Measurements from ENCODE around the gene ANO1. TPM values are rescaled to one million over a fixed set of nuclear protein-coding genes. Genes with fewer than 3 reads are reported as not detected.

Gene ANO1
- total and polyA plus RNA-seq, 4 donors, result 25.5 to 136 (median 69.8) TPM

GRCh38 chr11:70067036-70067435 lies 11.1 kb upstream of the ANO1 start:
- H3K9me3 ChIP-seq (ENCODE audit: control insufficient read depth, low read length), result no peaks in the 10 kb centered on the region
- H3K4me1 ChIP-seq (ENCODE audit: control insufficient read depth in 1 of 2, insufficient read depth in 2 of 2, low read length in 2 of 2), result no peaks in the 10 kb centered on the region
- DNase-seq (peak in 1 of 2 donors; percentile 48), ATAC-seq (ENCODE audit: low FRiP score) (no peak)
- no peak overlapping the region for H3K4me3 ChIP-seq (ENCODE audit: low read length in 2 of 2)
- WGBS, 2 donors, result 96% methylated on average over 8 of the region's 8 CpGs
- no peaks in the 10 kb centered on the region for H3K27me3 ChIP-seq (ENCODE audit: control insufficient read depth in 1 of 2, insufficient read depth in 2 of 2, low read length in 1 of 2)
- H3K27ac ChIP-seq (ENCODE audit: low read depth in 1 of 2, low read length in 2 of 2), result no peak overlapping the region
- intact Hi-C loops (cut with DNase I), result no loop called here
- H3K36me3 ChIP-seq (ENCODE audit: control insufficient read depth in 1 of 2, insufficient read depth in 2 of 2, low read length in 1 of 2), result no peaks in the 10 kb centered on the region

DNA sequence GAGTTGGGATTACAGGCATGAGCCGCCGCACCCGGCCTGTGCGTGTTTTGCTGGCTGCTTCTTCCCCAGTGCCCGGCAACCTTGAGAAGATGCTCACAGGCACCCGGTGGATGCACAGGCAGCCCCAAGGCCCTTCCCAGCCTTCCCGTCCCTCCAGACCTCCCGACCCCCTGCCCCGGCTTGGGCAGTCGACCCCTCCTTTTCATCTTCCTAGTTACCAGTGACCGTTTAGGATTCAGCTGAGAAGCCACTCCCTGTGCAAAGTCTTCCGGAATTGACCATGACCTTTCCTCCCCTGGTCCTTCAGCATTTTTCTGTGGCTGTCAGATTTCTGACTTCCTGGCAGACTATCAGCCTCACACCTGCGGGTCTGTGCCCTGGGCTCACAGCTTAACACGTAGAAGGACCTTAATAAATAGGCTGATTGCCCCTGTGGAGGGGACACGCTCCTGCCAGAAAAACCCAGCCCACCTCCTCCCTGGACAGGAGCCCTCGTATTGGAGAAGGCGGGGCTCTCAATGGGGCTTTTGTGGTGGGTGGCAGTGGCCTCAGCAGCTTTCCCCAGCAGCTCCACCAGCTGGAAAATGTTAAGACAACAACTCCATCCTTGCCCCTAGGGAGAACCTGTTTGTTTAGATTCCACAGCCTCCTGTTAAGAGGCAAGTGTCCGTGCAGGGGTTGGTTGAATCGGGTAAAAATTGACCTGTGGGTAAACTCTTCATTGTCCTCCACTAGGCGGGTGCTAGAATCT lies 10.4 kb upstream of the ANO1 start:
- H3K27me3 ChIP-seq (ENCODE audit: control insufficient read depth in 1 of 2, insufficient read depth in 2 of 2, low read length in 1 of 2), result no peaks in the 10 kb centered on the region
- intact Hi-C loops (cut with DNase I), result no loop called here
- no peaks in the 10 kb centered on the region for H3K36me3 ChIP-seq (ENCODE audit: control insufficient read depth in 1 of 2, insufficient read depth in 2 of 2, low read length in 1 of 2)
- no peak for ATAC-seq (ENCODE audit: low FRiP score)
- WGBS, 2 donors, result 82% methylated on average over 20 of the region's 20 CpGs
- no peak overlapping the region for H3K4me3 ChIP-seq (ENCODE audit: low read length in 2 of 2)
- no peak overlapping the region for H3K27ac ChIP-seq (ENCODE audit: low read depth in 1 of 2, low read length in 2 of 2)
- H3K9me3 ChIP-seq (ENCODE audit: control insufficient read depth, low read length), result no peaks in the 10 kb centered on the region
- DNase-seq, result peak in 1 of 2 donors; percentile 57
- H3K4me1 ChIP-seq (ENCODE audit: control insufficient read depth in 1 of 2, insufficient read depth in 2 of 2, low read length in 2 of 2), result no peaks in the 10 kb centered on the region

DNA sequence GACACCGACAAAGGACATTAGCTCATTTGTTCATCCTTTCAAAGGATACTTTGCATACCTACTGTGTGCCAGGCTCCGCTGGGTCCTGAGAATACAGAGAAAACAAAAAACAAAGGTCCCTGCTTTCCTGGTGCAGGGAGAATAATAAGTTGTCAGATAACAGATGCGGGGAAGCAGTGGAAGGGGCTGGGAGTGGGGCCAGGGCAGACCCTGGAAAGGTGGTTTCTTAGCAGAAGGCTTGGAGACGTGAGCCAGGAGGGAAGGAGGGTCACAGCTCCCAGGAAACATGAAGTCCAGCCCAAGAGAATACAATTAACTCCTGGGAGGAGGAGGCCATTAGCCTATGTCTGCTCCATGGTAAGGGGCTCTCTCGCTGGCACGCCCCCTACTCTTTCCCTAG lies 9.8 kb upstream of the ANO1 start:
- Histone ChIP-seq H3K4me3 (ENCODE audit: low read length in 2 of 2) (no peak overlapping the region), H3K27ac (ENCODE audit: low read depth in 1 of 2, low read length in 2 of 2) (no peak overlapping the region), H3K9me3 (ENCODE audit: control insufficient read depth, low read length) (no peaks in the 10 kb centered on the region), H3K4me1 (ENCODE audit: control insufficient read depth in 1 of 2, insufficient read depth in 2 of 2, low read length in 2 of 2) (no peaks in the 10 kb centered on the region), H3K36me3 (ENCODE audit: control insufficient read depth in 1 of 2, insufficient read depth in 2 of 2, low read length in 1 of 2) (no peaks in the 10 kb centered on the region), H3K27me3 (ENCODE audit: control insufficient read depth in 1 of 2, insufficient read depth in 2 of 2, low read length in 1 of 2) (no peaks in the 10 kb centered on the region)
- WGBS, 2 donors, result 85 to 87% methylated on average over 6 of the region's 6 CpGs
- DNase-seq (peak in 1 of 2 donors; percentile 20), ATAC-seq (ENCODE audit: low FRiP score) (no peak)
- intact Hi-C loops (cut with DNase I), result no loop called here

DNA sequence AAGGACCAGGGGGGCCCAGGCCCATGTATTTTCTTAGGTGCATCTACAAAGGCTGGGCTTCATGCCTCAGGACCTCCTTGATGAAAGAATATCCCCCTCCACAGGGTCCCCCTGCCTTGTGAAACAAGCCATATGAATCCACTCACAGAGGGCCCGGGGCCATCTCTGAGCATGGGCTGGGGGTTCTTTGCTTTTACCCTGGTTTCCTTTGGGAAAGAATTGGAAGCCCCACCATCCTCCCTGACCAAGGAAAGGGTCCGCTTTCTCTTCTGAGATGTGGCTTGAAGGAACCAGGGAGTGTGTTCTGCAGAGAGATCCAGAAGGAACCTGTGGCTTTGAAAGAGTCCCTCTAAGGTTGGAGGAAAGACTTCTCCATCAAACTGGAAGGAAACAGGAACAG lies 9.2 kb upstream of the ANO1 start:
- no peak overlapping the region for H3K27ac ChIP-seq (ENCODE audit: low read depth in 1 of 2, low read length in 2 of 2)
- intact Hi-C loops (cut with DNase I), result no loop called here
- 98% methylated on average over 2 of the region's 2 CpGs for WGBS, 2 donors
- no peak for DNase-seq
- no peak overlapping the region for H3K4me3 ChIP-seq (ENCODE audit: low read length in 2 of 2)
- no peak for ATAC-seq (ENCODE audit: low FRiP score)
- H3K9me3 ChIP-seq (ENCODE audit: control insufficient read depth, low read length), result no peaks in the 10 kb centered on the region
- H3K4me1 ChIP-seq (ENCODE audit: control insufficient read depth in 1 of 2, insufficient read depth in 2 of 2, low read length in 2 of 2), result no peaks in the 10 kb centered on the region
- H3K27me3 ChIP-seq (ENCODE audit: control insufficient read depth in 1 of 2, insufficient read depth in 2 of 2, low read length in 1 of 2), result no peaks in the 10 kb centered on the region
- H3K36me3 ChIP-seq (ENCODE audit: control insufficient read depth in 1 of 2, insufficient read depth in 2 of 2, low read length in 1 of 2), result no peaks in the 10 kb centered on the region

DNA sequence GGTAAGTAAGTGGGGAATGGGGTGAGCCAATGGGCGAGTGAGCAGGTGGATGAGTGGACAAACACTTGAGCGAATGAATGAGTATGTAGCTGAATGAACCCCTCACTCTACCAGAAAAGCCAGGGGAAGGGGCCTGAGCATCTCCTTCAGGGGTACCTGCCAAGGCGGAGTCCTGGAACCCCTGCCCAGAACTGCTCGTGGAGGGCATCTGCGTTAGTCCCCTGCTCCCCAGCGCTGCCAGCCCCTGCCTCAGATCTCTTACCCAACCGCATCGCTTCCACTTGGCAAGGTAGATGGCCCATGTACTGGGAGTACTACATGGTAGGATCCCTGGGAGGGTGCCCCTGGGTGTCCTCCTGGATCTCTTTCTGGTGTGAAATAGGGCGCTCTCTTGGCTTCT lies 7.4 kb upstream of the ANO1 start:
- 92 to 97% methylated on average over 9 of the region's 9 CpGs for WGBS, 2 donors
- Histone ChIP-seq H3K4me1 (ENCODE audit: control insufficient read depth in 1 of 2, insufficient read depth in 2 of 2, low read length in 2 of 2) (no peaks in the 10 kb centered on the region), H3K27ac (ENCODE audit: low read depth in 1 of 2, low read length in 2 of 2) (no peak overlapping the region), H3K36me3 (ENCODE audit: control insufficient read depth in 1 of 2, insufficient read depth in 2 of 2, low read length in 1 of 2) (no peaks in the 10 kb centered on the region), H3K27me3 (ENCODE audit: control insufficient read depth in 1 of 2, insufficient read depth in 2 of 2, low read length in 1 of 2) (no peaks in the 10 kb centered on the region), H3K4me3 (ENCODE audit: low read length in 2 of 2) (no peak overlapping the region), H3K9me3 (ENCODE audit: control insufficient read depth, low read length) (no peaks in the 10 kb centered on the region)
- intact Hi-C loops (cut with DNase I), result no loop called here
- no peak for ATAC-seq (ENCODE audit: low FRiP score)
- peak in 1 of 2 donors; percentile 61 for DNase-seq

DNA sequence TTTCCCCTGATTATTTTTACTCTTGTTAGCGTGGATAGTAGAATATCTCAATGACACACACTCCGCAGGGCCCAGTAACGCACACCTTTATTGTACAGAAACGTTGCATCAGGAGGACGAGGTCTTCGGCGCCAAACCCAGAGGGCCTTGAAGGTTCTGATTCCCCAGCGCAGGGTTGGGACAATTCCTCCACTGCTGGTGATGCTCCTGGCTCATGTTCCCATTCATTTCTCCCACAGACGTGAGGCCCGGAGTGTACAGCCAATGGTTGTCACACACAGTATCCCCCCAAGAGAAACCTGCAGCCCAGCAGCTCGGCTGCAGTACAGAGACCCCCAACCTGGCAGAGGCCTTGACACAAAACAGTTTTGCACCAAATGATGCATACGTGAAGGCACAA lies 6.1 kb upstream of the ANO1 start:
- DNase-seq (peak in 1 of 2 donors; percentile 56), ATAC-seq (ENCODE audit: low FRiP score) (no peak)
- no peak overlapping the region for H3K4me3 ChIP-seq (ENCODE audit: low read length in 2 of 2)
- 91% methylated on average over 12 of the region's 12 CpGs for WGBS, 2 donors
- no peaks in the 10 kb centered on the region for H3K27me3 ChIP-seq (ENCODE audit: control insufficient read depth in 1 of 2, insufficient read depth in 2 of 2, low read length in 1 of 2)
- H3K9me3 ChIP-seq (ENCODE audit: control insufficient read depth, low read length), result no peaks in the 10 kb centered on the region
- H3K36me3 ChIP-seq (ENCODE audit: control insufficient read depth in 1 of 2, insufficient read depth in 2 of 2, low read length in 1 of 2), result no peaks in the 10 kb centered on the region
- peaks cover 0 to 4% of the 10 kb centered on the region in 2 donors for H3K4me1 ChIP-seq (ENCODE audit: control insufficient read depth in 1 of 2, insufficient read depth in 2 of 2, low read length in 2 of 2)
- intact Hi-C loops (cut with DNase I), result no loop called here
- H3K27ac ChIP-seq (ENCODE audit: low read depth in 1 of 2, low read length in 2 of 2), result no peak overlapping the region

DNA sequence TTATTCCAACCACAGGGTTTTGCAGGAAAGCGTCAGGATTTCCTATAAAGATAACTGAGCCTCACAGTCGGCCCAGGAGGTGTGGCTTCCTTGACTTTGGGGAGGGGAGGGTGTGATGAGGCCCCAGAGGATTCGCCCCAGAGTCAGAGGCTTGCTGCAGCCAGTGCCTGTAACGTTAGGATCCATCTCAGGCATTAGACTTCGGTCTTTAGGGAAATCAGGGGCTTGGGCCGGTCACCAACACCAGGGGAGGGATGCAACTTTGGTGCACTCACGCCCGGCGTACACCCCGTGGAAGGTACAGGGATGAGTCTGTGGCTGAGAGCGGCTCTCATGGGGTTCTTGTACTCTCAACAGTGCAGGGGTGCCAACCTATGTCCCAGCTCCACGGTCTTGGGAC lies 5.7 kb upstream of the ANO1 start:
- 86% methylated on average over 12 of the region's 12 CpGs for WGBS, 2 donors
- no peaks in the 10 kb centered on the region for H3K9me3 ChIP-seq (ENCODE audit: control insufficient read depth, low read length)
- no peak overlapping the region for H3K27ac ChIP-seq (ENCODE audit: low read depth in 1 of 2, low read length in 2 of 2)
- no peaks in the 10 kb centered on the region for H3K36me3 ChIP-seq (ENCODE audit: control insufficient read depth in 1 of 2, insufficient read depth in 2 of 2, low read length in 1 of 2)
- H3K27me3 ChIP-seq (ENCODE audit: control insufficient read depth in 1 of 2, insufficient read depth in 2 of 2, low read length in 1 of 2), result no peaks in the 10 kb centered on the region
- intact Hi-C loops (cut with DNase I), result no loop called here
- H3K4me3 ChIP-seq (ENCODE audit: low read length in 2 of 2), result no peak overlapping the region
- peaks cover 0 to 4% of the 10 kb centered on the region in 2 donors for H3K4me1 ChIP-seq (ENCODE audit: control insufficient read depth in 1 of 2, insufficient read depth in 2 of 2, low read length in 2 of 2)
- peak in 1 of 2 donors; percentile 51 for DNase-seq
- no peak for ATAC-seq (ENCODE audit: low FRiP score)

- ATAC-seq (ENCODE audit: low FRiP score) (no peak), DNase-seq (peak in 1 of 2 donors; percentile 52)
- H3K36me3 ChIP-seq (ENCODE audit: control insufficient read depth in 1 of 2, insufficient read depth in 2 of 2, low read length in 1 of 2), result no peaks in the 10 kb centered on the region
- intact Hi-C loops (cut with DNase I), result no loop called here
- H3K4me1 ChIP-seq (ENCODE audit: control insufficient read depth in 1 of 2, insufficient read depth in 2 of 2, low read length in 2 of 2), result peaks cover 0 to 4% of the 10 kb centered on the region in 2 donors
- no peak overlapping the region for H3K4me3 ChIP-seq (ENCODE audit: low read length in 2 of 2)
- H3K27ac ChIP-seq (ENCODE audit: low read depth in 1 of 2, low read length in 2 of 2), result peak overlapping the region in 1 of 2 donors; percentile 13
- H3K9me3 ChIP-seq (ENCODE audit: control insufficient read depth, low read length), result no peaks in the 10 kb centered on the region
- H3K27me3 ChIP-seq (ENCODE audit: control insufficient read depth in 1 of 2, insufficient read depth in 2 of 2, low read length in 1 of 2), result no peaks in the 10 kb centered on the region
- 56 to 58% methylated on average over 21 of the region's 21 CpGs for WGBS, 2 donors
Measured at GRCh38 chr11:70072861-70073755, 5.0 kb upstream of the ANO1 start.

Measured in aorta (tissue), 5 donors.